GM18909 (cell line): ENCODE data around the gene KIF3A.

Source experiments
- ATAC-seq: cut with Tn5 transposase; IDR thresholded peaks from one replicate; pipeline ENCODE4 v1.9.1; 2021; ENCODE audit warnings: mild to moderate bottlenecking; ENCODE audit not compliant: unreplicated experiment, poor library complexity

KIF3A gene

GRCh38 chr5:132647473-132647872, 89.9 kb downstream of the KIF3A start:
- no peak for ATAC-seq

- no peak for ATAC-seq
Measured at GRCh38 chr5:132646583-132647266, 90.6 kb downstream of the KIF3A start.

GRCh38 chr5:132644177-132644576, 93.2 kb downstream of the KIF3A start:
- no peak for ATAC-seq
